ENCODE results near the gene RAD51B. TPM values are rescaled to one million over a fixed set of nuclear protein-coding genes. Genes with fewer than 3 reads are reported as not detected.

The RAD51B gene
- polyA plus RNA-seq, 3 donors: 3.6 to 11.6 (median 9.4) TPM

DNA sequence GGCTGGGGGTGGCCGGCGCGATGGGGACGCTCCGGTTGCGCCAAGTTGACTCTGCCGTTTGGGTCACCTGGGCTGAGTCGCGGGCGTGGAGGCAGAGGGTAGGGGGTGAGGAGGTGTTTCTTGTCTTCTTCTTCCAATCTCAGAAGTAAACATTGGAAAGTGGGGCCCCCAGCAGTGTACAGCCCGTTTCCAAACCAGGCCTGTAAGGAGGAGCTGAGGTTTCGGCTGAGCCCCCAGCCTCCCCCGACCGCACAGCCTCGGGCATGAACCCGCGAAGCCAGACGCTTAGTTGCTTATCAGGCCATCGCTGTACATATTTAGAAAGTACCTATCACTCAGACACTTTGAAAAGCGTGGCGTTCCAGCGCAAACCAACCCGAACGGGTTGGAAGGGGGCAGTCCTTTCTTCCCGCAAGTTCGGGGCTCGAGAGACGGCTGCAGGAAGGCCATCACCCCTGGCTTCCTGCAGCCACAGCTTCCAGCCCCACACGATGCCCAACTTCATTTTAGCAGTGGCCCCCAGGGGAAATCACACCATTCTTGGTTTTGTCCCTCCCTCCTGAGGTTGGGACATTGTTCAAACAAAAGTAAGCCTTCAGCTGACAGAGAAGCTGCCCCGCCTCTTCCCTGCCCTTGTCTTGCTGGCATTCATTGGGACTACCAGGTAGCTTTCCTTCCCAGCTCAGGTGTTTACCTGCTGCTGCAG, 809.2 kb downstream of the RAD51B start:
- WGBS (ENCODE audit: insufficient coverage): 52% methylated on average over 10 of the region's 30 CpGs
- intact Hi-C loops (cut with micrococcal nuclease): no loop called here
- Histone ChIP-seq H2AFZ (ENCODE audit: insufficient read depth, low read depth, low read length, poor library complexity, severe bottlenecking) (peak overlapping the region; percentile 84), H3K4me3 (replicated peaks in 1 of 3; ENCODE audit: low read depth in 2 of 3, low read length in 3 of 3) (peak overlapping the region; percentile 27 to 70 (median 28)), H3K79me2 (ENCODE audit: insufficient read depth, low read length) (no peaks in the 10 kb centered on the region), H3K4me2 (replicated peaks; ENCODE audit: extremely low read depth, low read length, poor library complexity, severe bottlenecking) (peak overlapping the region; percentile 80), H3K4me1 (ENCODE audit: control insufficient read depth in 1 of 2, insufficient read depth in 2 of 2, low read length in 2 of 2) (peaks cover 38 to 40% of the 10 kb centered on the region in 2 donors), H3K27me3 (ENCODE audit: control insufficient read depth in 2 of 2, insufficient read depth in 2 of 2, low read length in 2 of 2) (peaks cover 0 to 18% of the 10 kb centered on the region in 2 donors), H3K27ac (ENCODE audit: low read depth in 1 of 2, low read length in 2 of 2) (no peak overlapping the region), H3K9me3 (replicated peaks in 1 of 2; ENCODE audit: control insufficient read depth in 1 of 2, insufficient read depth in 1 of 2, low read length in 2 of 2) (no peaks in the 10 kb centered on the region), H4K20me1 (ENCODE audit: insufficient read depth, low read length) (no peaks in the 10 kb centered on the region), H3K36me3 (replicated peaks in 1 of 2; ENCODE audit: control insufficient read depth in 1 of 2, insufficient read depth in 2 of 2, low read length in 2 of 2) (no peaks in the 10 kb centered on the region), H3K9ac (ENCODE audit: insufficient read depth, low read length, poor library complexity, severe bottlenecking) (peak overlapping the region; percentile 45)
- Mint-ChIP-seq H3K9me3 (peaks cover 0 to 12% (median 4%) of the 10 kb centered on the region in 7 donors), H3K27ac (peak overlapping the region in 5 of 7 donors; percentile 12 to 63 (median 46)), H3K36me3 (peaks cover 13 to 17% of the 10 kb centered on the region in 2 donors), H3K4me3 (peak overlapping the region; percentile 73 to 89), H3K27me3 (ENCODE audit: low read depth in 3 of 3) (peaks cover 16 to 35% (median 30%) of the 10 kb centered on the region in 3 donors), H3K4me1 (peaks cover 39% of the 10 kb centered on the region)
- TF ChIP-seq, protein P1, sequence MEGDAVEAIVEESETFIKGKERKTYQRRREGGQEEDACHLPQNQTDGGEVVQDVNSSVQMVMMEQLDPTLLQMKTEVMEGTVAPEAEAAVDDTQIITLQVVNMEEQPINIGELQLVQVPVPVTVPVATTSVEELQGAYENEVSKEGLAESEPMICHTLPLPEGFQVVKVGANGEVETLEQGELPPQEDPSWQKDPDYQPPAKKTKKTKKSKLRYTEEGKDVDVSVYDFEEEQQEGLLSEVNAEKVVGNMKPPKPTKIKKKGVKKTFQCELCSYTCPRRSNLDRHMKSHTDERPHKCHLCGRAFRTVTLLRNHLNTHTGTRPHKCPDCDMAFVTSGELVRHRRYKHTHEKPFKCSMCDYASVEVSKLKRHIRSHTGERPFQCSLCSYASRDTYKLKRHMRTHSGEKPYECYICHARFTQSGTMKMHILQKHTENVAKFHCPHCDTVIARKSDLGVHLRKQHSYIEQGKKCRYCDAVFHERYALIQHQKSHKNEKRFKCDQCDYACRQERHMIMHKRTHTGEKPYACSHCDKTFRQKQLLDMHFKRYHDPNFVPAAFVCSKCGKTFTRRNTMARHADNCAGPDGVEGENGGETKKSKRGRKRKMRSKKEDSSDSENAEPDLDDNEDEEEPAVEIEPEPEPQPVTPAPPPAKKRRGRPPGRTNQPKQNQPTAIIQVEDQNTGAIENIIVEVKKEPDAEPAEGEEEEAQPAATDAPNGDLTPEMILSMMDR (IDR thresholded peaks at IDR 0.05): no peak
- DNase-seq: no peak

GRCh38 chr14:68630081-68630571, 810.5 kb downstream of the RAD51B start:
- H3K4me3 Mint-ChIP-seq: no peak overlapping the region

More at GRCh38 chr14:68630081-68630571, 810.5 kb downstream of the RAD51B start:
- Histone ChIP-seq H3K79me2 (ENCODE audit: insufficient read depth, low read length) (no peaks in the 10 kb centered on the region), H3K9me3 (replicated peaks in 1 of 2; ENCODE audit: control insufficient read depth in 1 of 2, insufficient read depth in 1 of 2, low read length in 2 of 2) (no peaks in the 10 kb centered on the region), H4K20me1 (ENCODE audit: insufficient read depth, low read length) (no peaks in the 10 kb centered on the region), H3K36me3 (replicated peaks in 1 of 2; ENCODE audit: control insufficient read depth in 1 of 2, insufficient read depth in 2 of 2, low read length in 2 of 2) (no peaks in the 10 kb centered on the region), H3K4me2 (replicated peaks; ENCODE audit: extremely low read depth, low read length, poor library complexity, severe bottlenecking) (no peak overlapping the region), H3K27ac (ENCODE audit: low read depth in 1 of 2, low read length in 2 of 2) (no peak overlapping the region), H3K27me3 (ENCODE audit: control insufficient read depth in 2 of 2, insufficient read depth in 2 of 2, low read length in 2 of 2) (peaks cover 0 to 18% of the 10 kb centered on the region in 2 donors), H2AFZ (ENCODE audit: insufficient read depth, low read depth, low read length, poor library complexity, severe bottlenecking) (no peak overlapping the region), H3K4me3 (replicated peaks in 1 of 3; ENCODE audit: low read depth in 2 of 3, low read length in 3 of 3) (no peak overlapping the region), H3K9ac (ENCODE audit: insufficient read depth, low read length, poor library complexity, severe bottlenecking) (no peak overlapping the region), H3K4me1 (ENCODE audit: control insufficient read depth in 1 of 2, insufficient read depth in 2 of 2, low read length in 2 of 2) (peaks cover 27 to 29% of the 10 kb centered on the region in 2 donors)
- peaks cover 13 to 15% of the 10 kb centered on the region in 2 donors for H3K36me3 Mint-ChIP-seq
- peaks cover 0 to 6% (median 2%) of the 10 kb centered on the region in 7 donors for H3K9me3 Mint-ChIP-seq
- H3K27ac Mint-ChIP-seq: peak overlapping the region in 1 of 7 donors; percentile 61
- H3K4me1 Mint-ChIP-seq: peaks cover 27% of the 10 kb centered on the region
- no peak for DNase-seq
- H3K27me3 Mint-ChIP-seq (ENCODE audit: low read depth in 3 of 3): peaks cover 16 to 37% (median 32%) of the 10 kb centered on the region in 3 donors
- 100% methylated on average over 4 of the region's 8 CpGs for WGBS (ENCODE audit: insufficient coverage)
- intact Hi-C loops (cut with micrococcal nuclease): no loop called here
- TF ChIP-seq, protein P1 (IDR thresholded peaks at IDR 0.05): no peak
